ENCODE data around the gene GSK3B. TPM values are rescaled to one million over a fixed set of nuclear protein-coding genes. Genes with fewer than 3 reads are reported as not detected.

Gene GSK3B
- polyA plus RNA-seq, result 11.5 TPM

- Mint-ChIP-seq H3K4me3 (no peak within 1 kb of the TSS), H3K9me3 (no peaks in the 10 kb centered on the region), H3K27me3 (no peaks in the 10 kb centered on the region), H3K36me3 (peaks cover 4% of the 10 kb centered on the region), H3K4me1 (peaks cover 17 to 20% (median 18%) of the 10 kb centered on the region in 3 donors), H3K27ac (peak within 1 kb of the TSS in 1 of 3 donors; percentile 100)
Measured at GRCh38 chr3:120093911-120094775, at the start of gene GSK3B. TSS of gene GSK3B (minus strand) at chr3:120094447. CDS start at chr3:120093434, 1,013 bp downstream.

GRCh38 chr3:120143676-120144075 lies 49.4 kb upstream of the GSK3B start:
- peaks cover 2% of the 10 kb centered on the region for H3K36me3 Mint-ChIP-seq
- no peaks in the 10 kb centered on the region for H3K27me3 Mint-ChIP-seq
- no peak overlapping the region for H3K27ac Mint-ChIP-seq
- H3K9me3 Mint-ChIP-seq, result peaks cover 0 to 3% (median 0%) of the 10 kb centered on the region in 3 donors
- no peak overlapping the region for H3K4me3 Mint-ChIP-seq
- H3K4me1 Mint-ChIP-seq, result peaks cover 0 to 2% (median 0%) of the 10 kb centered on the region in 3 donors

GRCh38 chr3:120142236-120142635 lies 48.0 kb upstream of the GSK3B start:
- H3K27me3 Mint-ChIP-seq, result no peaks in the 10 kb centered on the region
- H3K36me3 Mint-ChIP-seq, result peaks cover 2% of the 10 kb centered on the region
- no peak overlapping the region for H3K4me3 Mint-ChIP-seq
- H3K4me1 Mint-ChIP-seq, result peaks cover 0 to under 1% (median 0%) of the 10 kb centered on the region in 3 donors
- H3K9me3 Mint-ChIP-seq, result peaks cover 0 to 3% (median 0%) of the 10 kb centered on the region in 3 donors
- no peak overlapping the region for H3K27ac Mint-ChIP-seq

- Mint-ChIP-seq H3K36me3 (peaks cover 2% of the 10 kb centered on the region), H3K27ac (no peak overlapping the region), H3K4me3 (no peak overlapping the region), H3K27me3 (no peaks in the 10 kb centered on the region), H3K9me3 (peaks cover 0 to 3% (median 0%) of the 10 kb centered on the region in 3 donors), H3K4me1 (no peaks in the 10 kb centered on the region)
Measured at GRCh38 chr3:120140098-120140742, 46.0 kb upstream of the GSK3B start.

GRCh38 chr3:120139140-120139539 lies 44.9 kb upstream of the GSK3B start:
- Mint-ChIP-seq H3K36me3 (peaks cover 2% of the 10 kb centered on the region), H3K27me3 (no peaks in the 10 kb centered on the region), H3K4me3 (no peak overlapping the region), H3K9me3 (peaks cover 0 to 3% (median 0%) of the 10 kb centered on the region in 3 donors), H3K4me1 (no peaks in the 10 kb centered on the region), H3K27ac (no peak overlapping the region)

- H3K27me3 Mint-ChIP-seq, result no peaks in the 10 kb centered on the region
- H3K4me3 Mint-ChIP-seq, result no peak overlapping the region
- H3K9me3 Mint-ChIP-seq, result peaks cover 0 to 3% (median 0%) of the 10 kb centered on the region in 3 donors
- H3K36me3 Mint-ChIP-seq, result peaks cover 2% of the 10 kb centered on the region
- H3K4me1 Mint-ChIP-seq, result no peaks in the 10 kb centered on the region
- H3K27ac Mint-ChIP-seq, result no peak overlapping the region
Measured at GRCh38 chr3:120137548-120137947, 43.3 kb upstream of the GSK3B start.

- no peaks in the 10 kb centered on the region for H3K36me3 Mint-ChIP-seq
- no peaks in the 10 kb centered on the region for H3K4me1 Mint-ChIP-seq
- no peak overlapping the region for H3K27ac Mint-ChIP-seq
- H3K27me3 Mint-ChIP-seq, result no peaks in the 10 kb centered on the region
- no peaks in the 10 kb centered on the region for H3K9me3 Mint-ChIP-seq
- H3K4me3 Mint-ChIP-seq, result no peak overlapping the region
Measured at GRCh38 chr3:120130656-120131055, 36.4 kb upstream of the GSK3B start.

GRCh38 chr3:120129718-120130513 lies 35.7 kb upstream of the GSK3B start:
- no peak overlapping the region for H3K27ac Mint-ChIP-seq
- H3K27me3 Mint-ChIP-seq, result no peaks in the 10 kb centered on the region
- H3K4me3 Mint-ChIP-seq, result no peak overlapping the region
- no peaks in the 10 kb centered on the region for H3K36me3 Mint-ChIP-seq
- no peaks in the 10 kb centered on the region for H3K9me3 Mint-ChIP-seq
- no peaks in the 10 kb centered on the region for H3K4me1 Mint-ChIP-seq

- no peaks in the 10 kb centered on the region for H3K9me3 Mint-ChIP-seq
Measured at GRCh38 chr3:120129051-120129450, 34.8 kb upstream of the GSK3B start.

GRCh38 chr3:120125992-120126391 lies 31.7 kb upstream of the GSK3B start:
- Mint-ChIP-seq H3K27ac (no peak overlapping the region), H3K4me3 (no peak overlapping the region), H3K36me3 (peaks cover 2% of the 10 kb centered on the region), H3K4me1 (no peaks in the 10 kb centered on the region), H3K27me3 (no peaks in the 10 kb centered on the region), H3K9me3 (peaks cover 0 to 2% (median 0%) of the 10 kb centered on the region in 3 donors)

More at GRCh38 chr3:120129051-120129450, 34.8 kb upstream of the GSK3B start:
- Mint-ChIP-seq H3K36me3 (no peaks in the 10 kb centered on the region), H3K27me3 (no peaks in the 10 kb centered on the region), H3K4me1 (no peaks in the 10 kb centered on the region), H3K27ac (no peak overlapping the region), H3K4me3 (no peak overlapping the region)

GRCh38 chr3:120119846-120120510 lies 25.7 kb upstream of the GSK3B start:
- Mint-ChIP-seq H3K4me3 (no peak overlapping the region), H3K27ac (no peak overlapping the region), H3K9me3 (peaks cover 0 to 12% (median 12%) of the 10 kb centered on the region in 3 donors), H3K27me3 (no peaks in the 10 kb centered on the region), H3K4me1 (no peaks in the 10 kb centered on the region), H3K36me3 (peaks cover 10% of the 10 kb centered on the region)

GRCh38 chr3:120114981-120115380 lies 20.7 kb upstream of the GSK3B start:
- H3K4me3 Mint-ChIP-seq, result no peak overlapping the region
- peaks cover 0 to 12% (median 10%) of the 10 kb centered on the region in 3 donors for H3K9me3 Mint-ChIP-seq
- no peaks in the 10 kb centered on the region for H3K27me3 Mint-ChIP-seq
- no peak overlapping the region for H3K27ac Mint-ChIP-seq
- no peaks in the 10 kb centered on the region for H3K4me1 Mint-ChIP-seq
- H3K36me3 Mint-ChIP-seq, result peaks cover 3% of the 10 kb centered on the region

- Mint-ChIP-seq H3K9me3 (peaks cover 0 to 12% (median 10%) of the 10 kb centered on the region in 3 donors), H3K36me3 (peaks cover 3% of the 10 kb centered on the region), H3K27ac (no peak overlapping the region), H3K4me3 (no peak overlapping the region), H3K4me1 (no peaks in the 10 kb centered on the region), H3K27me3 (no peaks in the 10 kb centered on the region)
Measured at GRCh38 chr3:120114376-120114775, 20.1 kb upstream of the GSK3B start.

Data from IgD-negative memory B cell (primary cell).